ENCODE measurements around the gene IMMP2L. TPM values are rescaled to one million over a fixed set of nuclear protein-coding genes. Genes with fewer than 3 reads are reported as not detected.

Gene IMMP2L
- total and polyA plus RNA-seq, 2 donors (not counting 3 experiments of a cell fraction or from before 2014, with no cell fraction given): 9.9 to 11.8 TPM

- ChIA-PET POLR2A (no interaction called here), CTCF (no interaction called here)
- no peak overlapping the region for H3K4me2 ChIP-seq (ENCODE audit: insufficient read depth, low read length)
- BruUV-seq (replicated peaks): no TSS peak
- dilution Hi-C loops (cut with MboI; ENCODE audit: extremely low pct_ligation_motif_present, low sequenced_read_pairs) (no loop called here), intact Hi-C loops (cut with micrococcal nuclease) (no loop called here)
- no peak overlapping the region for H3K4me3 ChIP-seq (replicated peaks in 1 of 3; ENCODE audit: insufficient read depth in 1 of 3, low read depth in 1 of 3, low read length in 3 of 3)
- H3K4me1 ChIP-seq (ENCODE audit: control insufficient read depth, extremely low read depth, insufficient read depth, low read length): no peaks in the 10 kb centered on the region
- FAIRE-seq: no peak
- H3K27me3 ChIP-seq (ENCODE audit: control insufficient read depth in 2 of 2, insufficient read depth in 2 of 2, low read length in 2 of 2): no peaks in the 10 kb centered on the region
- no peak overlapping the region for H3K9ac ChIP-seq (replicated peaks; ENCODE audit: extremely low read depth, insufficient read depth, low read length)
- no peaks in the 10 kb centered on the region for H3K9me3 ChIP-seq (replicated peaks; ENCODE audit: control insufficient read depth, insufficient read depth, low read length)
- no peaks in the 10 kb centered on the region for H4K20me1 ChIP-seq (replicated peaks; ENCODE audit: control insufficient read depth, extremely low read depth, insufficient read depth, low read length)
- H3K9me1 ChIP-seq (replicated peaks; ENCODE audit: control insufficient read depth, extremely low read depth, insufficient read depth, low read length): no peaks in the 10 kb centered on the region
- H2AFZ ChIP-seq (ENCODE audit: low read depth, low read length): no peak overlapping the region
- DNase-seq (ENCODE audit: low read depth, low spot score): no peak
- TF ChIP-seq EZH2 (IDR thresholded peaks at IDR 0.05; ENCODE audit: borderline replicate concordance, low read depth, low read length, severe bottlenecking): no peak
- TF ChIP-seq FOS (IDR thresholded peaks at IDR 0.05; ENCODE audit: borderline replicate concordance, insufficient read depth, low read length): no peak
- TF ChIP-seq POLR2A (IDR thresholded peaks at IDR 0.05; ENCODE audit: low read depth, low read length): no peak
- TF ChIP-seq MYC (IDR thresholded peaks at IDR 0.05; ENCODE audit: low read depth, low read length): no peak
- no peak for TF ChIP-seq JUN (IDR thresholded peaks at IDR 0.05; ENCODE audit: borderline replicate concordance, insufficient read depth, insufficient read length, low read depth)
- no peak for TF ChIP-seq MAX (IDR thresholded peaks at IDR 0.05; ENCODE audit: insufficient read depth, insufficient read length)
- TF ChIP-seq POLR2AphosphoS5 (IDR thresholded peaks at IDR 0.05; ENCODE audit: insufficient read depth, low read depth, low read length): no peak
- no peak for TF ChIP-seq GATA2 (IDR thresholded peaks at IDR 0.05; ENCODE audit: insufficient read depth, insufficient read length, low read depth, low read length)
- TF ChIP-seq, protein P1, sequence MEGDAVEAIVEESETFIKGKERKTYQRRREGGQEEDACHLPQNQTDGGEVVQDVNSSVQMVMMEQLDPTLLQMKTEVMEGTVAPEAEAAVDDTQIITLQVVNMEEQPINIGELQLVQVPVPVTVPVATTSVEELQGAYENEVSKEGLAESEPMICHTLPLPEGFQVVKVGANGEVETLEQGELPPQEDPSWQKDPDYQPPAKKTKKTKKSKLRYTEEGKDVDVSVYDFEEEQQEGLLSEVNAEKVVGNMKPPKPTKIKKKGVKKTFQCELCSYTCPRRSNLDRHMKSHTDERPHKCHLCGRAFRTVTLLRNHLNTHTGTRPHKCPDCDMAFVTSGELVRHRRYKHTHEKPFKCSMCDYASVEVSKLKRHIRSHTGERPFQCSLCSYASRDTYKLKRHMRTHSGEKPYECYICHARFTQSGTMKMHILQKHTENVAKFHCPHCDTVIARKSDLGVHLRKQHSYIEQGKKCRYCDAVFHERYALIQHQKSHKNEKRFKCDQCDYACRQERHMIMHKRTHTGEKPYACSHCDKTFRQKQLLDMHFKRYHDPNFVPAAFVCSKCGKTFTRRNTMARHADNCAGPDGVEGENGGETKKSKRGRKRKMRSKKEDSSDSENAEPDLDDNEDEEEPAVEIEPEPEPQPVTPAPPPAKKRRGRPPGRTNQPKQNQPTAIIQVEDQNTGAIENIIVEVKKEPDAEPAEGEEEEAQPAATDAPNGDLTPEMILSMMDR (IDR thresholded peaks at IDR 0.05; ENCODE audit: extremely low read depth in 1 of 2, insufficient read depth in 1 of 2, low read depth in 1 of 2, low read length in 2 of 2): no peak
- no peaks in the 10 kb centered on the region for H3K36me3 ChIP-seq (ENCODE audit: control insufficient read depth in 2 of 2, extremely low read depth in 1 of 2, insufficient read depth in 2 of 2, low read length in 2 of 2)
- H3K79me2 ChIP-seq (ENCODE audit: control insufficient read depth, insufficient read depth, low read length): no peaks in the 10 kb centered on the region
- H3K27ac ChIP-seq (ENCODE audit: insufficient read depth, low read depth, low read length): no peak overlapping the region
Observed at GRCh38 chr7:111460695-111461094, 101.6 kb downstream of the IMMP2L start.
